Activated CD4-positive, alpha-beta T cell treated with anti-CD3 and anti-CD28 coated beads, Interleukin-10, Interleukin-2, amounts not matched to agents 100 ng/mL and 50 ng/mL, durations not matched to agents 16 hours and 8 hours (primary cell): ENCODE results near the gene AP4S1.
"Not testable (repeated sequence)": the region's sequence is repeated elsewhere in the genome, so short reads cannot be mapped to it uniquely, and the experiment has no call there.

Experiments
- DNase-seq: peaks from one replicate; pipeline ENCODE4 v3.0.0-alpha.2; 2020

Gene AP4S1

GRCh38 chr14:31045501-31046080 is 20.1 kb downstream of the AP4S1 start:
- no peak for DNase-seq

- no peak for DNase-seq
Observed at GRCh38 chr14:31047503-31047902, 22.1 kb downstream of the AP4S1 start.

- DNase-seq: no peak
Observed at GRCh38 chr14:31051023-31051422, 25.6 kb downstream of the AP4S1 start.

GRCh38 chr14:31051511-31051910 is 26.1 kb downstream of the AP4S1 start:
- DNase-seq: no peak

GRCh38 chr14:31052905-31053586 is 27.6 kb downstream of the AP4S1 start:
- not testable (repeated sequence) for DNase-seq

GRCh38 chr14:31057035-31057434 is 31.6 kb downstream of the AP4S1 start:
- DNase-seq: no peak

GRCh38 chr14:31057701-31058364 is 32.4 kb downstream of the AP4S1 start:
- DNase-seq: no peak

- no peak for DNase-seq
Observed at GRCh38 chr14:31059152-31059924, 33.9 kb downstream of the AP4S1 start.

- no peak for DNase-seq
Observed at GRCh38 chr14:31060253-31060875, 34.9 kb downstream of the AP4S1 start.

GRCh38 chr14:31062908-31063307 is 37.5 kb downstream of the AP4S1 start:
- not testable (repeated sequence) for DNase-seq

GRCh38 chr14:31068235-31068634 is 42.8 kb downstream of the AP4S1 start:
- DNase-seq: no peak

GRCh38 chr14:31069343-31069742 is 43.9 kb downstream of the AP4S1 start:
- no peak for DNase-seq

- no peak for DNase-seq
Observed at GRCh38 chr14:31070431-31070830, 45.0 kb downstream of the AP4S1 start.

GRCh38 chr14:31071151-31071550 is 45.7 kb downstream of the AP4S1 start:
- DNase-seq: no peak

GRCh38 chr14:31075144-31075543 is 49.7 kb downstream of the AP4S1 start:
- DNase-seq: no peak

- no peak for DNase-seq
Observed at GRCh38 chr14:31078766-31079165, 53.3 kb downstream of the AP4S1 start.

- DNase-seq: no peak
Observed at GRCh38 chr14:31080056-31080455, 54.6 kb downstream of the AP4S1 start.

- DNase-seq: no peak
Observed at GRCh38 chr14:31080484-31080883, 55.0 kb downstream of the AP4S1 start.

GRCh38 chr14:31083781-31084180 is 58.3 kb downstream of the AP4S1 start:
- DNase-seq: no peak

- no peak for DNase-seq
Observed at GRCh38 chr14:31084385-31084784, 58.9 kb downstream of the AP4S1 start.

GRCh38 chr14:31085027-31085426 is 59.6 kb downstream of the AP4S1 start:
- no peak for DNase-seq

- DNase-seq: not testable (repeated sequence)
Observed at GRCh38 chr14:31086466-31086865, 61.0 kb downstream of the AP4S1 start.
